Stimulated activated CD4-positive, alpha-beta T cell treated with anti-CD3 and anti-CD28 coated beads, Interleukin-12 subunit alpha, Interleukin-12 subunit beta, amount 100 ng/mL, for 4 hours (primary cell): ENCODE results near the gene SNAPC2.

Source experiments
- DNase-seq: peaks from one replicate; pipeline ENCODE4 v3.0.0-alpha.2; 2020

SNAPC2 gene

GRCh38 chr19:7919610-7920518 is at the start of gene SNAPC2:
Gene SNAPC2 (plus strand): TSS chr19:7920338. CDS start chr19:7920367, 29 bp downstream.
- peak; percentile 95 for DNase-seq

GRCh38 chr19:7870571-7871436 is 49.3 kb upstream of the SNAPC2 start:
- no peak for DNase-seq

GRCh38 chr19:7871437-7872305 is 48.5 kb upstream of the SNAPC2 start:
- peak; percentile 69 for DNase-seq

GRCh38 chr19:7872306-7873204 is 47.6 kb upstream of the SNAPC2 start:
- no peak for DNase-seq

- no peak for DNase-seq
These were observed 46.6 kb upstream of the SNAPC2 start for GRCh38 chr19:7873304-7874075.

- DNase-seq = no peak
These were observed 45.9 kb upstream of the SNAPC2 start, which contains the start of gene PRR36 for GRCh38 chr19:7874076-7874896. Gene PRR36 (minus strand): TSS chr19:7874390. CDS start chr19:7873689, 701 bp downstream.

- DNase-seq = no peak
These were observed 45.3 kb upstream of the SNAPC2 start for GRCh38 chr19:7874897-7875273.

GRCh38 chr19:7877249-7877836 is 42.8 kb upstream of the SNAPC2 start:
- DNase-seq = no peak

- DNase-seq = no peak
These were observed 40.9 kb upstream of the SNAPC2 start for GRCh38 chr19:7879111-7879807.

GRCh38 chr19:7879836-7880235 is 40.3 kb upstream of the SNAPC2 start:
- DNase-seq = no peak

GRCh38 chr19:7881910-7882309 is 38.2 kb upstream of the SNAPC2 start:
- DNase-seq = no peak

- DNase-seq = no peak
These were observed 37.0 kb upstream of the SNAPC2 start for GRCh38 chr19:7883105-7883504.

- no peak for DNase-seq
These were observed 36.2 kb upstream of the SNAPC2 start for GRCh38 chr19:7883796-7884570.

- DNase-seq = no peak
These were observed 34.3 kb upstream of the SNAPC2 start for GRCh38 chr19:7885818-7886217.

- no peak for DNase-seq
These were observed 32.6 kb upstream of the SNAPC2 start for GRCh38 chr19:7887408-7888144.

GRCh38 chr19:7888145-7888825 is 31.9 kb upstream of the SNAPC2 start, which contains the start of gene LRRC8E:
Gene LRRC8E (plus strand): TSS chr19:7888510. CDS start chr19:7895604, 7,094 bp downstream.
- DNase-seq = peak; percentile 53
